ENCODE results near the gene TWSG1.
A peak's percentile ranks its signal among the peaks of the same experiment; 100 is the strongest.
"Not testable (repeated sequence)": the region's sequence is repeated elsewhere in the genome, so short reads cannot be mapped to it uniquely, and the experiment has no call there.

Gene TWSG1

GRCh38 chr18:9400197-9400596 lies 65.6 kb downstream of the TWSG1 start:
- DNase-seq = no peak

GRCh38 chr18:9401176-9401575 lies 66.6 kb downstream of the TWSG1 start:
- DNase-seq = no peak

DNA sequence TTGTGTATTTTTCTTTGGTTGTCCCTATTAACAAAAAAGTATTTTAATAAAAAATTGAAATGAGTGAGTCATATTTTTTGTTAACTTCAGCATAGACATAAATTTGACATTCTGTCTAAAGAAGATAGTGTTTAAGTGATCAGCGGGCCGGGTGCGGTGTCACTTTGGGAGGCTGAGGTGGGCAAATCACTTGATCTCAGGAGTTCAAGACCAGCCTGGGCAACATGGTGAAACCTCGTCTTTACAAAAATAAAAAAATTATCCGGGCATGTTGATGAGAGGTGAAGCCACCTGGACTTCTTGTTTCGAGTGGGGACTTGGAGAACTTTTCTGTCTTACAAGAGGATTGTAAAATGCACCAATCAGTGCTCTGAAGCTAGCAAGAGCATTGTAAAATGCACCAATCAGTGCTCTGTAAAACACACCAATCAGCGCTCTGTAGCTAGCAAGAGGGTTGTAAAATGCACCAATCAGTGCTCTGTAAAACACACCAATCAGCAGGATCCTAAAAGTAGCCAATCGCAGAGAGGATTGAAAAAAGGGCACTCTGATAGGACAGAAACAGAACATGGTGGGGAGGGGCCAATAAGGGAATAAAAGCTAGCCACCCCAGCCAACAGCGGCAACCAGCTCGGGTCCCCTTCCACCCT lies 67.9 kb downstream of the TWSG1 start:
- not testable (repeated sequence) for DNase-seq

GRCh38 chr18:9403795-9404564 lies 69.4 kb downstream of the TWSG1 start:
- no peak for DNase-seq

- no peak for DNase-seq
These were observed 70.0 kb downstream of the TWSG1 start for GRCh38 chr18:9404565-9405060.

GRCh38 chr18:9405130-9405529 lies 70.6 kb downstream of the TWSG1 start:
- DNase-seq = no peak

GRCh38 chr18:9405977-9406376 lies 71.4 kb downstream of the TWSG1 start:
- no peak for DNase-seq

GRCh38 chr18:9410515-9410914 lies 75.9 kb downstream of the TWSG1 start:
- DNase-seq = no peak

DNA sequence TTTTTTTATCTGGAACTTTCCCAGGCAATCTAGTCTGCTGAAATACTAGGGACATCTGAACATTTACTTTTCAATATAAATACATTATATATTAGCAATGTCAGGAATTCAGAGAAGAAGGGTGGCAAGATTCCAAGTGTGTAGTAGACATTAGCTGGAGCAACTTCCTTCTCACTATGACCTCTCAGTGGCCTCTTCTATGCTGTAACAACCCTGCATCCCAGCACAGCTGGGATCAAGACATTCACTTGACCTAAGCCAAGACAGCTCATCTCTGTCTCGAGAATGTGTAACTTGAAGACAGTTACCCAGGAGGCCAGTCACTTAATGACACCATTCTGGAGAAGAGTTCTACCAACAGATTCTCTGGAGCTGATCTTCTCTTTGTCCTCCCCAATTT lies 79.0 kb downstream of the TWSG1 start:
- no peak for DNase-seq

- no peak for DNase-seq
These were observed 82.0 kb downstream of the TWSG1 start for GRCh38 chr18:9416563-9417072.

DNA sequence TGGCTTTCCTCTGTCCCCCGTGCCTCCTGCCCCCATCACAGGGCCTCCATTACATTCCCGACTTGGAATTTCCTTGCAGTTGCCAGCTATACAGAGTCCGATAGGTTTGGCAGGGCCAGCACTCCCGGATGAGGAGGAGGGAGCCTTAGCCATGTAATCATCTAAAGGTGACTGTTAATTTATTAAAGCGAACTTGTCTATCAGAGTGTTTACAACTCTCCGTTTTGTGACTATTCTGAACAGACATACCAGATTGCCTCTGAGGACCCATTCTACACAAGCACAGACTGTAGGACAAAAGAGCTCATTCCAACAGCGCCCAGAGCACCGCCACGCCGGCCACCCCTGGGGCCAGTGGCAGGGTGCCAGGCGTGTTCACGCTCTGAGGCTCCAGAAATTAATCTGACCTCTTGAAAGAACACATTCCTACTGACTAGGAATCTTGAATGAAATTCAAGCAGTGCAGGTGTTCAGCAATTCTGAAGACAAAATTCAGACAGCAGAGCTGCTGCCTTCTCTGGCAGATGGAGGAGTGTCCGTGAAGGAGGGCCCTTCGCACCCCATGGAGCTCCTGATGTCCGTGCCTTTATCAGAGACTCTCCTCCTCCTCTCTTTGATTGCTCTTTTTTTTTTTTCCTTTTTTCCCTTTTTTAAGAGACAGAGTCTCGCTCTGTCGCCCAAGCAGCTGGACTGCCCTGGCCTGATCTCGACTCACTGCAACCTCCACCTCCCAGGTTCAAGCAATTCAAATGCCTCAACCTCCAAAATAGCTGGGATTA lies 82.7 kb downstream of the TWSG1 start:
- DNase-seq = peak; percentile 56

DNA sequence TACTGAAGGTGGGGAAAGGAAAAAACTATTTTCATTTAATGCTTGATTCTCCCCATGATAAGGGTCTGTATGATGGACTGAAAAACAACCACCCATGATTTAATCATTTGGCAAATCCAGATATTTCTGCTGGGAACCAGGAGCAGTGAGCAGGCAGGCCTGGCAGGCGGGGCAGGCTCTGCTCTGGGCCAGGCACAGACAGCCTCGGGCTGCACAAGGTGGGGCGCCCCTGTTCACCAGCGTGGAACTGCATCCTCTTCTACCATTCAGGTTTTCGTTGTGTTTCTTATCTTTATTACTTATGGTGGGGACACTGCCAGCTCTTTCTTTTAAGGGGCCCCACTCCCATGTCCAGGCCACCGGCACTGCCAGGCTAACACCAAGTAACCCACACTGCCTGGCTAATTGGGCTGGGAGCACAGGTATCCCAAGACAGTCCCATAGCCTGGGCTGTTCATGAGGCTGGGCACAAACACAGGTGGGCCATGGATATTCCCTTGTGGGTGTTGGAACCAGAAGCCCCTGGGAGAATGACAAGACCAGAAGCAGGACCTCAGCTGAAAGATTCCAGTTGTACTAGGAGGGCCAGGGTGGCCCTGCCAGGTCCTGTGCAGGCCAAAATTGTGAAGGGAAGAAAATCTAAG lies 83.6 kb downstream of the TWSG1 start:
- no peak for DNase-seq

GRCh38 chr18:9419956-9420631 lies 85.5 kb downstream of the TWSG1 start:
- no peak for DNase-seq

GRCh38 chr18:9421096-9421900 lies 86.7 kb downstream of the TWSG1 start:
- DNase-seq = no peak

- DNase-seq = no peak
These were observed 87.3 kb downstream of the TWSG1 start for GRCh38 chr18:9421901-9422327.

DNA sequence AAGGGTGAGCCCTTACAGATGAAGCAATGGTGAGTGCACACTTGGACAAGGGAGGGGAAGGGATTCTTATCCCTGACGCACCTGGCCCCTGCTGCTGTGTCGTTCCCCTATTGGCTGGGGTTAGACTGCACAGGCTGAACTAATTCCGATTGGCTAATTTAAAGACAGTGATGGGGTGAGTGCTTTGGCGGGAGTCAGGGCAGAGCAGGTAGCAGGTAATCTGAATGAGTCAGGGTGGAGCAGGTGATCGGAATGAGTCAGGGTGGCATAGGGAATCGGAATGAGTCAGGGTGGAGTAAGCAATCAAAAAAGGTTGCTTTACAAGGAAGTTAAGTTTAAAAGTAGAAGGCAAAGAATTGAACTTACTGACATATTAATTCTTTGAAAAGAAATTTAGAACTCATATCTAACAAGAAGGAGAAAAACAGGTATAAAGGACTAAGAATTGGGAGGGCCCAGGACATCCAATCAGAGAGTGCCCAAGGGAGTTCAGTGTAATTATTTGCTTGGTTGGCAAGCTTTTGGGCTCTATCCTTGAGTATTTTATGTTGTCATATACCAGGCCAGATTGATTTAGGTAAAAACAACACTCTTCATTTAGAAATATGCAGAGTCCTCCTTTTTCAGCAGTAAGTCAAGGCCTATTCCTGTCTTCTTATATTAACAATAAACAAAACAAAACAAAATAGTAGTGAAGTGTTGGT lies 88.4 kb downstream of the TWSG1 start:
- no peak for DNase-seq

GRCh38 chr18:9423648-9424047 lies 89.1 kb downstream of the TWSG1 start:
- DNase-seq = not testable (repeated sequence)

- not testable (repeated sequence) for DNase-seq
These were observed 89.7 kb downstream of the TWSG1 start for GRCh38 chr18:9424235-9424634.

DNA sequence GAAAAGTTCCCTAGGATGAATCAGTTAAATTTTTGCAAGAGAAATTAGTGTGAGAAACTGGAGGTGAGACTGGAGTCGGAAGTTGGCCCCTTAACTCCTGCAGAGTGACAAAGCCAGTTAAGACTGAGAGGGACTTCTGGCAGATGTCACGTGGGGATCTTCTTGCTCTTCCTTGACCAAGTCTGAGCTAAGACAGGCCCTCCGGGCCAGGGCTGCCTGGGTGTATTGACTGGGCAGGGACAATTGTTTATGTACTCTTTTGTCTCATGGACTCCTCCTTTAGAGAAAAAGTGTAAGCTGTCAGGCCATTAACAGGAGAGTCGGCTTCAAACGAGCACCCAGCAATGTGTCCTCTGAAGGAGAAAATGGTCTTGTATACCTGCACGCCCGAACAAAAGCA lies 92.2 kb downstream of the TWSG1 start:
- no peak for DNase-seq

DNA sequence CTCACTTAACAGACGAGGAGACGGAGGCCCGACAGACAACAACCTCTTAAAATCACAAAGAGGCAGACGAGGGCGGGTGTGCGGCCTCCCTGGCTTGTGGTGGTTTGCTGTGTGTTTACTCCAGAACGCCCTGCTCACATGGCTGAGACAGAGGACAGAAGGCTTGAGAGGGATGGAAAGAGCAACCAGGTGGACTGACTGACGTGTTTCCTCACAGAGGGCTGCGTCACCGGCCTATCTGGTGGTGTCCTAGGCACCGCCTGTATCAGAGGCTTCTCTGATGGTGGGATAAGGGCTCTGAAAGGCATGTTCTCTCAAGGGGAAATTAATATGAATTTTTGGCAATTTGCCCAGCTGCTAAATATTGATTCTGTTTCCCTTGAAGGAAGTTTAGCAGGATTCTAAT lies 93.7 kb downstream of the TWSG1 start:
- DNase-seq = no peak

All from NCI-H524 treated with DMSO at 0.1 percent for 48 hours (cell line).